ENCODE data around the gene CENPL.

Gene CENPL

DNA sequence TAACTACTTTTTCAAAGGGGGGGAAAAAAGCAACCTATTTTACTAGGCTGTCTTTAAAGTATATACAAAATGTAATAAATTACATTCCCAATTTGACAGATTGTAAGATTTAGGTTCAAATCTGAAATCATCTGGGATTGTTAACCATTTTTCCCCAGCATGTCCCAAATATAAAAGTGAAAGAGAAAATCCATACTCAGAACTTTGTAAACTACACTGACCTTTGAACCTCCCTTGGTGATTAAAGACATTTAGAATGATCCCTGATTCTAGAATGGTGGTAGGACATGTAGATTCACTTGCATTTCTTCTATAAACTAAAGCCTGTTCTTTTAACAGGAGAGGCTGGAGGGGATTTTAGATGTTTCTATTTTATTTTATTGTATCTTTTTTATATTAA is 70.9 kb downstream of the CENPL start:
- Histone ChIP-seq H3K36me3 (peaks cover 51% of the 10 kb centered on the region), H3K27me3 (ENCODE audit: insufficient read depth, low read depth, severe bottlenecking) (no peaks in the 10 kb centered on the region)

More for the DNA sequence above, 70.9 kb downstream of the CENPL start:
- Histone ChIP-seq H3K27ac (no peak overlapping the region), H3K4me3 (ENCODE audit: low read depth, low read length) (no peak overlapping the region), H3K9me3 (ENCODE audit: severe bottlenecking) (no peaks in the 10 kb centered on the region)
- TF ChIP-seq, protein P1, sequence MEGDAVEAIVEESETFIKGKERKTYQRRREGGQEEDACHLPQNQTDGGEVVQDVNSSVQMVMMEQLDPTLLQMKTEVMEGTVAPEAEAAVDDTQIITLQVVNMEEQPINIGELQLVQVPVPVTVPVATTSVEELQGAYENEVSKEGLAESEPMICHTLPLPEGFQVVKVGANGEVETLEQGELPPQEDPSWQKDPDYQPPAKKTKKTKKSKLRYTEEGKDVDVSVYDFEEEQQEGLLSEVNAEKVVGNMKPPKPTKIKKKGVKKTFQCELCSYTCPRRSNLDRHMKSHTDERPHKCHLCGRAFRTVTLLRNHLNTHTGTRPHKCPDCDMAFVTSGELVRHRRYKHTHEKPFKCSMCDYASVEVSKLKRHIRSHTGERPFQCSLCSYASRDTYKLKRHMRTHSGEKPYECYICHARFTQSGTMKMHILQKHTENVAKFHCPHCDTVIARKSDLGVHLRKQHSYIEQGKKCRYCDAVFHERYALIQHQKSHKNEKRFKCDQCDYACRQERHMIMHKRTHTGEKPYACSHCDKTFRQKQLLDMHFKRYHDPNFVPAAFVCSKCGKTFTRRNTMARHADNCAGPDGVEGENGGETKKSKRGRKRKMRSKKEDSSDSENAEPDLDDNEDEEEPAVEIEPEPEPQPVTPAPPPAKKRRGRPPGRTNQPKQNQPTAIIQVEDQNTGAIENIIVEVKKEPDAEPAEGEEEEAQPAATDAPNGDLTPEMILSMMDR (IDR thresholded peaks at IDR 0.05; ENCODE audit: low read depth, low read length): no peak
- DNase-seq: no peak

Measured in WERI-Rb-1 (cell line).